Type B pancreatic cell (in vitro differentiated cells): ENCODE measurements around the gene CCNI. TPM values are rescaled to one million over a fixed set of nuclear protein-coding genes. Genes with fewer than 3 reads are reported as not detected.
A peak's percentile ranks its signal among the peaks of the same experiment; 100 is the strongest.
"Not testable (repeated sequence)": the region's sequence is repeated elsewhere in the genome, so short reads cannot be mapped to it uniquely, and the experiment has no call there.

Experiments used
- DNase-seq: peaks from one replicate; pipeline ENCODE4 v3.0.0; 2021; ENCODE audit warnings: mixed read lengths; ENCODE audit not compliant: unreplicated experiment; ENCODE audit errors: extremely low spot score
- H3K27ac Mint-ChIP-seq: 2 replicates; pipeline ENCODE4 v1.8.0; 2021; ENCODE audit warnings: mild to moderate bottlenecking, mixed read lengths
- H3K27me3 Mint-ChIP-seq: 2 replicates; pipeline ENCODE4 v1.8.0; 2021; ENCODE audit warnings: mixed read lengths
- H3K36me3 Mint-ChIP-seq: 2 replicates; pipeline ENCODE4 v1.8.0; 2021; ENCODE audit warnings: mixed read lengths
- H3K4me1 Mint-ChIP-seq: one replicate; pipeline ENCODE4 v1.8.0; 2021; ENCODE audit warnings: mixed read lengths; ENCODE audit not compliant: unreplicated experiment
- H3K4me3 Mint-ChIP-seq: 2 replicates; pipeline ENCODE4 v1.8.0; 2021; ENCODE audit warnings: mild to moderate bottlenecking, mixed read lengths
- H3K9me3 Mint-ChIP-seq: 2 replicates; pipeline ENCODE4 v1.8.0; 2021; ENCODE audit warnings: mixed read lengths
- total RNA-seq: library from RNA; stranded (reverse); gene quantifications from 2 replicates; pipeline ENCODE4 v1.2.1, GENCODE V29; 2021; ENCODE audit warnings: low replicate concordance
- TF ChIP-seq, protein P1 (sequence below): fragments of 200-600 bp; sonication (generic); conservative IDR thresholded peaks from 2 replicates; pipeline ENCODE4 v1.5.0; 2021; ENCODE audit warnings: antibody characterized with exemption, mild to moderate bottlenecking

CCNI gene
- total RNA-seq, 1 donor from 2014 or later = 270 TPM

- no peak overlapping the region for H3K4me3 Mint-ChIP-seq
- no peaks in the 10 kb centered on the region for H3K36me3 Mint-ChIP-seq
- no peak overlapping the region for H3K27ac Mint-ChIP-seq
- peaks cover 20% of the 10 kb centered on the region for H3K4me1 Mint-ChIP-seq
- no peaks in the 10 kb centered on the region for H3K9me3 Mint-ChIP-seq
- DNase-seq = no peak
- TF ChIP-seq, protein P1, sequence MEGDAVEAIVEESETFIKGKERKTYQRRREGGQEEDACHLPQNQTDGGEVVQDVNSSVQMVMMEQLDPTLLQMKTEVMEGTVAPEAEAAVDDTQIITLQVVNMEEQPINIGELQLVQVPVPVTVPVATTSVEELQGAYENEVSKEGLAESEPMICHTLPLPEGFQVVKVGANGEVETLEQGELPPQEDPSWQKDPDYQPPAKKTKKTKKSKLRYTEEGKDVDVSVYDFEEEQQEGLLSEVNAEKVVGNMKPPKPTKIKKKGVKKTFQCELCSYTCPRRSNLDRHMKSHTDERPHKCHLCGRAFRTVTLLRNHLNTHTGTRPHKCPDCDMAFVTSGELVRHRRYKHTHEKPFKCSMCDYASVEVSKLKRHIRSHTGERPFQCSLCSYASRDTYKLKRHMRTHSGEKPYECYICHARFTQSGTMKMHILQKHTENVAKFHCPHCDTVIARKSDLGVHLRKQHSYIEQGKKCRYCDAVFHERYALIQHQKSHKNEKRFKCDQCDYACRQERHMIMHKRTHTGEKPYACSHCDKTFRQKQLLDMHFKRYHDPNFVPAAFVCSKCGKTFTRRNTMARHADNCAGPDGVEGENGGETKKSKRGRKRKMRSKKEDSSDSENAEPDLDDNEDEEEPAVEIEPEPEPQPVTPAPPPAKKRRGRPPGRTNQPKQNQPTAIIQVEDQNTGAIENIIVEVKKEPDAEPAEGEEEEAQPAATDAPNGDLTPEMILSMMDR = no peak
- H3K27me3 Mint-ChIP-seq = peaks cover 2% of the 10 kb centered on the region
These were observed 1.8 kb downstream of the CCNI start for GRCh38 chr4:77073981-77074380.

GRCh38 chr4:77073106-77073809 is 2.5 kb downstream of the CCNI start:
- Mint-ChIP-seq H3K4me3 (no peak overlapping the region), H3K36me3 (no peaks in the 10 kb centered on the region), H3K27me3 (peaks cover 2% of the 10 kb centered on the region), H3K27ac (no peak overlapping the region), H3K9me3 (no peaks in the 10 kb centered on the region), H3K4me1 (peaks cover 20% of the 10 kb centered on the region)
- DNase-seq = no peak
- TF ChIP-seq, protein P1 = no peak

- H3K36me3 Mint-ChIP-seq = no peaks in the 10 kb centered on the region
- H3K27ac Mint-ChIP-seq = no peak overlapping the region
- TF ChIP-seq, protein P1 = no peak
- H3K27me3 Mint-ChIP-seq = peaks cover 2% of the 10 kb centered on the region
- peak overlapping the region; percentile 41 for H3K4me3 Mint-ChIP-seq
- H3K4me1 Mint-ChIP-seq = peaks cover 15% of the 10 kb centered on the region
- DNase-seq = no peak
- H3K9me3 Mint-ChIP-seq = no peaks in the 10 kb centered on the region
These were observed 3.5 kb downstream of the CCNI start for GRCh38 chr4:77072195-77072753.

GRCh38 chr4:77069514-77069913 is 6.3 kb downstream of the CCNI start:
- H3K4me3 Mint-ChIP-seq, H3K27ac Mint-ChIP-seq, H3K27me3 Mint-ChIP-seq, H3K36me3 Mint-ChIP-seq, H3K9me3 Mint-ChIP-seq, DNase-seq: not testable (repeated sequence)
- peaks cover 15% of the 10 kb centered on the region for H3K4me1 Mint-ChIP-seq

DNA sequence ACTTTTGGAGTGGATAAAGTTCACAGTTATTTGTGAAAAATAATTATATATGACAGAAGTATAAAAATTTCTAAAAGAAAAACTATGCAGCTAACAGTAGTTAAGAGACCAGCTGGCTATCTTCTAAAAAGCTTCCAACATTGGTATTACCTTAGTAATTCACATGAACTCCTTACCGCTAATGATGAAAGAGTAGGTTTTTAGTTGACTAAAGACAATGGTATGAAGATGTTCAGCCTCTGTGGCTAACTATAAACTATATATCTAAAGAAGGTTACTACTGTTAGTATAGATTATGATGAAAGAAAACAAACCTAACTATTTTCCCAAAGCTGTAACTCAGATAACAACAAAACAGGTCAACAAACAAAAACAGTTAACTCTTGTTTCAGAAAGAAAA is 10.4 kb downstream of the CCNI start:
- TF ChIP-seq, protein P1 = no peak
- H3K27me3 Mint-ChIP-seq = no peaks in the 10 kb centered on the region
- peaks cover 9% of the 10 kb centered on the region for H3K4me1 Mint-ChIP-seq
- no peak overlapping the region for H3K4me3 Mint-ChIP-seq
- H3K36me3 Mint-ChIP-seq = peaks cover 11% of the 10 kb centered on the region
- no peaks in the 10 kb centered on the region for H3K9me3 Mint-ChIP-seq
- no peak for DNase-seq
- H3K27ac Mint-ChIP-seq = no peak overlapping the region

DNA sequence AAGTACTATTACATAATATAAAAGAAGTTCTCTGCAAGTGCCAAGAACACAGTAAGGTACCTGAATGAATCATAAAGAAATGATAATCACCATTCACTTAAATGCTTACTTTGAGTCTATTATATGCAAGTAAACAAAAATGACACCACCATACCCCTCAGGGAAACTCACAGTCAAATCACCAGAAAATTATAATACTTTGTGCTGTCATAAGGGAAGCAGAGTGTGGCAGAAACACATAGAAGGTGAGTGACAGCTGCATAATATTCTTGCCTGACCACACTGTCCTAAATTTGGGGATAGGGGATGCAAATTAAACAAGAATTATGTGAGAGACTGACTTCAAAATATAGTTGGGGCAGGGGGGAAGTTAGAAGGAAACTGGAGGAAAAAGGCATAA is 12.9 kb downstream of the CCNI start:
- TF ChIP-seq, protein P1 = no peak
- Mint-ChIP-seq H3K27ac (no peak overlapping the region), H3K4me3 (no peak overlapping the region), H3K9me3 (no peaks in the 10 kb centered on the region), H3K4me1 (peaks cover 4% of the 10 kb centered on the region), H3K36me3 (peaks cover 17% of the 10 kb centered on the region), H3K27me3 (no peaks in the 10 kb centered on the region)
- DNase-seq = no peak
